Smooth muscle cell (in vitro differentiated cells): Measurements from ENCODE around the gene CACHD1. TPM values are rescaled to one million over a fixed set of nuclear protein-coding genes. Genes with fewer than 3 reads are reported as not detected.

Source experiments
- DNase-seq: peaks from one replicate; lab custom pipeline; 2025; ENCODE audit not compliant: unreplicated experiment; lab: John Stamatoyannopoulos, UW
- H2AFZ ChIP-seq: fragments of 200-600 bp; sonication (generic); 2 replicates; pipeline ENCODE4 v1.6.0; 2016; ENCODE audit warnings: antibody characterized with exemption, low read depth, mild to moderate bottlenecking
- H3F3A ChIP-seq: fragments of 200-600 bp; sonication (generic); 2 replicates; pipeline ENCODE4 v1.6.0; 2017; ENCODE audit warnings: antibody characterized with exemption, low read depth
- H3K27ac ChIP-seq: fragments of 200-600 bp; sonication (generic); 2 replicates; pipeline ENCODE4 v1.5.1; 2016; ENCODE audit warnings: low read depth, mild to moderate bottlenecking
- H3K27me3 ChIP-seq: fragments of 200-600 bp; sonication (generic); 2 replicates; pipeline ENCODE4 v1.6.1; 2016; ENCODE audit warnings: low read depth, mild to moderate bottlenecking
- H3K36me3 ChIP-seq: fragments of 200-600 bp; sonication (generic); 2 replicates; pipeline ENCODE4 v1.5.1; 2016; ENCODE audit warnings: low read depth
- H3K4me1 ChIP-seq: fragments of 200-600 bp; sonication (generic); 2 replicates; pipeline ENCODE4 v1.5.1; 2016; ENCODE audit warnings: low read depth
- H3K4me2 ChIP-seq: fragments of 200-600 bp; sonication (generic); 2 replicates; pipeline ENCODE4 v1.6.0; 2016; ENCODE audit warnings: mild to moderate bottlenecking
- H3K4me3 ChIP-seq: fragments of 200-600 bp; sonication (generic); 2 replicates; pipeline ENCODE4 v1.5.1; 2016; ENCODE audit warnings: mild to moderate bottlenecking
- H3K79me2 ChIP-seq: fragments of 200-600 bp; sonication (generic); 2 replicates; pipeline ENCODE4 v1.6.0; 2016; ENCODE audit warnings: low read depth, mild to moderate bottlenecking
- H3K9ac ChIP-seq: fragments of 200-600 bp; sonication (generic); 2 replicates; pipeline ENCODE4 v1.6.0; 2016; ENCODE audit warnings: low read depth
- H3K9me3 ChIP-seq: fragments of 200-600 bp; sonication (generic); replicated peaks from 2 replicates; pipeline ENCODE4 v1.5.1; 2016; ENCODE audit warnings: low read depth
- H4K20me1 ChIP-seq: fragments of 200-600 bp; sonication (generic); 2 replicates; pipeline ENCODE4 v1.6.0; 2016; ENCODE audit warnings: low read depth
- CTCF ChIP-seq: fragments of 200-600 bp; sonication (generic); IDR thresholded peaks from 2 replicates; pipeline ENCODE4 v1.5.1; 2017; ENCODE audit warnings: borderline replicate concordance, mild to moderate bottlenecking, antibody characterized with exemption; ENCODE audit not compliant: insufficient read depth, poor library complexity, severe bottlenecking
- WGBS: methylation state at CpG from one replicate; pipeline ENCODE4 v1.1.7; 2016; ENCODE audit warnings: low lambda C conversion rate; 5-methylcytosine and 5-hydroxymethylcytosine counted together
- polyA plus RNA-seq: library from polyadenylated mRNA; unstranded; fragments of >200 nt; fragmentation: Nextera tagmentation; extraction: Ambion mirVana; gene quantifications from 2 replicates; pipeline ENCODE4 v1.2.1, GENCODE V29; 2016
- total RNA-seq: library from RNA; depleted of rRNA; stranded (reverse); fragments of >200 nt; gene quantifications from 2 replicates; pipeline ENCODE4 v1.2.3, GENCODE V29; 2014

CACHD1 gene
- total and polyA plus RNA-seq, 2 experiments from 2014 or later, result 12.9 to 20.8 TPM

- Histone ChIP-seq H3K36me3 (no peaks in the 10 kb centered on the region), H4K20me1 (peaks cover 19% of the 10 kb centered on the region), H2AFZ (no peak overlapping the region), H3K4me1 (peaks cover 32% of the 10 kb centered on the region), H3K9me3 (no peaks in the 10 kb centered on the region), H3K4me2 (peak overlapping the region; percentile 45), H3F3A (no peaks in the 10 kb centered on the region), H3K79me2 (peaks cover 26% of the 10 kb centered on the region), H3K27ac (no peak overlapping the region), H3K9ac (no peak overlapping the region), H3K4me3 (peak overlapping the region; percentile 10), H3K27me3 (no peaks in the 10 kb centered on the region)
- DNase-seq, result no peak
- 63% methylated on average over 6 of the region's 6 CpGs for WGBS
- no peak for TF ChIP-seq CTCF
These were observed 70.4 kb downstream of the CACHD1 start for GRCh38 chr1:64540265-64540791.

GRCh38 chr1:64542118-64542517 is 72.2 kb downstream of the CACHD1 start:
- DNase-seq, result no peak
- Histone ChIP-seq H3F3A (no peaks in the 10 kb centered on the region), H3K9me3 (no peaks in the 10 kb centered on the region), H3K27ac (no peak overlapping the region), H3K79me2 (peaks cover 33% of the 10 kb centered on the region), H4K20me1 (peaks cover 27% of the 10 kb centered on the region), H3K4me1 (peaks cover 42% of the 10 kb centered on the region), H3K4me2 (no peak overlapping the region), H3K4me3 (no peak overlapping the region), H2AFZ (no peak overlapping the region), H3K27me3 (no peaks in the 10 kb centered on the region), H3K36me3 (no peaks in the 10 kb centered on the region), H3K9ac (no peak overlapping the region)
- TF ChIP-seq CTCF, result no peak
- WGBS, result 90% methylated on average over 4 of the region's 4 CpGs

GRCh38 chr1:64543831-64544230 is 73.9 kb downstream of the CACHD1 start:
- Histone ChIP-seq H3K4me3 (no peak overlapping the region), H3K9me3 (no peaks in the 10 kb centered on the region), H3K9ac (no peak overlapping the region), H3K36me3 (no peaks in the 10 kb centered on the region), H3K4me2 (peak overlapping the region; percentile 58), H3K4me1 (peaks cover 42% of the 10 kb centered on the region), H4K20me1 (peaks cover 29% of the 10 kb centered on the region), H3K27me3 (no peaks in the 10 kb centered on the region), H2AFZ (no peak overlapping the region), H3F3A (no peaks in the 10 kb centered on the region), H3K79me2 (peaks cover 43% of the 10 kb centered on the region), H3K27ac (peak overlapping the region; percentile 18)
- TF ChIP-seq CTCF, result no peak
- 38% methylated on average over 4 of the region's 4 CpGs for WGBS
- DNase-seq, result no peak
